Thyroid gland (tissue), 4 donors: ENCODE measurements around the gene MYOG. TPM values are rescaled to one million over a fixed set of nuclear protein-coding genes. Genes with fewer than 3 reads are reported as not detected.

ENCODE experiments used
- DNase-seq, 2 donors: peaks; one replicate each; pipeline ENCODE4 v3.0.0-alpha.2; 2019
- H3K27ac ChIP-seq, 3 donors: fragments of 200-600 bp; sonication (generic); 1 replicate in 2 of 3; 2 replicates in 1 of 3; pipeline ENCODE4 v1.5.1; 2016 to 2019; ENCODE audit warnings: mild to moderate bottlenecking in 1 of 3, moderate library complexity in 1 of 3
- H3K27me3 ChIP-seq: fragments of 200-600 bp; sonication (generic); one replicate; pipeline ENCODE4 v1.5.1; 2019
- H3K36me3 ChIP-seq, 2 donors: fragments of 200-600 bp; sonication (generic); one replicate each; pipeline ENCODE4 v1.5.1; 2016 to 2019
- H3K4me1 ChIP-seq, 2 donors: fragments of 200-600 bp; sonication (generic); one replicate each; pipeline ENCODE4 v1.5.1; 2017 to 2019
- H3K4me3 ChIP-seq, 3 donors: fragments of 200-600 bp; sonication (generic); replicated peaks in 1 of 3; 1 replicate in 2 of 3; 2 replicates in 1 of 3; pipeline ENCODE4 v1.5.1; 2016; ENCODE audit warnings: mild to moderate bottlenecking in 1 of 3
- H3K9me3 ChIP-seq: fragments of 200-600 bp; sonication (generic); one replicate; pipeline ENCODE4 v1.5.1; 2017
- CTCF ChIP-seq, 6 experiments: fragments of 200-600 bp in 3 of 6; fragments of 450-650 bp in 3 of 6; sonication (generic) in 3 of 6; IDR thresholded peaks; one replicate each; pipeline ENCODE4 v1.5.1; 2016 to 2019; ENCODE audit warnings: antibody characterized with exemption in 6 of 6, mild to moderate bottlenecking in 2 of 6, inconsistent platforms in 1 of 6, moderate library complexity in 1 of 6
- POLR2A ChIP-seq, 2 donors: fragments of 450-650 bp; IDR thresholded peaks; one replicate each; pipeline ENCODE4 v1.6.1; 2017; ENCODE audit warnings: antibody characterized with exemption in 2 of 2, mild to moderate bottlenecking in 2 of 2, moderate library complexity in 1 of 2
- WGBS, 2 donors: methylation state at CpG; one replicate each; pipeline ENCODE4 v1.1.5; 2017; 5-methylcytosine and 5-hydroxymethylcytosine counted together
- intact Hi-C: fragments of 100-400 bp; cut with DNase I; formaldehyde crosslinking; loops from one replicate; pipeline ENCODE4 v1.15.1; 2023
- total RNA-seq, 4 donors: library from RNA; depleted of rRNA; stranded (reverse); fragments of >200 nt; gene quantifications; one replicate each; pipeline ENCODE4 v1.2.3, GENCODE V29; 2016

MYOG gene
- total RNA-seq, 4 donors from 2014 or later, result not detected

- intact Hi-C loops, result no loop called here
- Histone ChIP-seq H3K27ac (no peak overlapping the region), H3K27me3 (no peaks in the 10 kb centered on the region), H3K4me3 (no peak overlapping the region), H3K4me1 (no peaks in the 10 kb centered on the region), H3K36me3 (no peaks in the 10 kb centered on the region), H3K9me3 (no peaks in the 10 kb centered on the region)
- no peak for DNase-seq
- WGBS, 2 donors, result 88% methylated on average over 24 of the region's 24 CpGs
- TF ChIP-seq CTCF (IDR thresholded peaks at IDR 0.05) (no peak), POLR2A (IDR thresholded peaks at IDR 0.05) (no peak)
Observed at GRCh38 chr1:203055161-203055799, 30.5 kb downstream of the MYOG start.

- H3K27ac ChIP-seq, result no peak overlapping the region
- H3K9me3 ChIP-seq, result no peaks in the 10 kb centered on the region
- WGBS, 2 donors, result 84 to 90% methylated on average over 5 of the region's 5 CpGs
- intact Hi-C loops, result no loop called here
- no peak for TF ChIP-seq POLR2A (IDR thresholded peaks at IDR 0.05)
- TF ChIP-seq CTCF (IDR thresholded peaks at IDR 0.05), result no peak
- H3K4me3 ChIP-seq, result no peak overlapping the region
- no peaks in the 10 kb centered on the region for H3K36me3 ChIP-seq
- H3K27me3 ChIP-seq, result no peaks in the 10 kb centered on the region
- H3K4me1 ChIP-seq, result no peaks in the 10 kb centered on the region
- DNase-seq, result no peak
Observed at GRCh38 chr1:203054642-203055041, 31.2 kb downstream of the MYOG start.

GRCh38 chr1:203054184-203054583, 31.6 kb downstream of the MYOG start:
- no peak for TF ChIP-seq POLR2A (IDR thresholded peaks at IDR 0.05)
- no peak for TF ChIP-seq CTCF (IDR thresholded peaks at IDR 0.05)
- intact Hi-C loops, result no loop called here
- H3K27me3 ChIP-seq, result no peaks in the 10 kb centered on the region
- H3K9me3 ChIP-seq, result no peaks in the 10 kb centered on the region
- no peak overlapping the region for H3K4me3 ChIP-seq
- no peaks in the 10 kb centered on the region for H3K36me3 ChIP-seq
- 73 to 81% methylated on average over 1 of the region's 1 CpG for WGBS, 2 donors
- H3K4me1 ChIP-seq, result no peaks in the 10 kb centered on the region
- no peak overlapping the region for H3K27ac ChIP-seq
- no peak for DNase-seq

- TF ChIP-seq POLR2A (IDR thresholded peaks at IDR 0.05) (no peak), CTCF (IDR thresholded peaks at IDR 0.05) (no peak)
Observed at GRCh38 chr1:203052601-203053000, 33.2 kb downstream of the MYOG start.

GRCh38 chr1:203051841-203052324, 33.9 kb downstream of the MYOG start:
- WGBS, 2 donors, result 44 to 57% methylated on average over 12 to 19 of the region's 20 CpGs
- intact Hi-C loops, result no loop called here
- Histone ChIP-seq H3K27me3 (no peaks in the 10 kb centered on the region), H3K4me3 (no peak overlapping the region), H3K9me3 (no peaks in the 10 kb centered on the region), H3K27ac (no peak overlapping the region), H3K4me1 (no peaks in the 10 kb centered on the region), H3K36me3 (no peaks in the 10 kb centered on the region)
- no peak for DNase-seq
- no peak for TF ChIP-seq POLR2A (IDR thresholded peaks at IDR 0.05)

More at GRCh38 chr1:203052601-203053000, 33.2 kb downstream of the MYOG start:
- Histone ChIP-seq H3K27me3 (no peaks in the 10 kb centered on the region), H3K27ac (no peak overlapping the region), H3K4me1 (no peaks in the 10 kb centered on the region), H3K9me3 (no peaks in the 10 kb centered on the region), H3K4me3 (no peak overlapping the region), H3K36me3 (no peaks in the 10 kb centered on the region)
- no peak for DNase-seq
- 80 to 91% methylated on average over 3 of the region's 3 CpGs for WGBS, 2 donors
- intact Hi-C loops, result no loop called here
